ENCODE measurements around the gene KPNA3.

DNA sequence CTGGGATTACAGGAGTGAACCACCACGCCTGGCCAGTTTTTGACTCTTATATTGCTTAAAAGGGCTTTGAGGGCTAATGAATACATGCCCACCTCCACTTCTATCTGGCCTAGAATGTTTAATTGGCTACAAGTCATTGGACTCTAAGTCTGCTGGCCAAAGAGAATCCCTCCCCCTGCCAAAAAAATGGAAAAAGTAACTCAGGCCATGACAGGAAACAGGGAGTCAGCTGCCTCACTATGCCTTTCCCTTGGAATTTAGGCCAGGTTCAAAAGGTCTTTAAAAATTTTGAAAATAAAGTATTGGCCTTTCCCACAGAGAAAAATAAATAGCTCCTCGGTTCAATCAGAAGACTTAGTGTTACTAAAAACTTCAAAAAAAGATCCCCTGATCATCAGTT, 34.9 kb upstream of the KPNA3 start:
- TF ChIP-seq, protein P1, sequence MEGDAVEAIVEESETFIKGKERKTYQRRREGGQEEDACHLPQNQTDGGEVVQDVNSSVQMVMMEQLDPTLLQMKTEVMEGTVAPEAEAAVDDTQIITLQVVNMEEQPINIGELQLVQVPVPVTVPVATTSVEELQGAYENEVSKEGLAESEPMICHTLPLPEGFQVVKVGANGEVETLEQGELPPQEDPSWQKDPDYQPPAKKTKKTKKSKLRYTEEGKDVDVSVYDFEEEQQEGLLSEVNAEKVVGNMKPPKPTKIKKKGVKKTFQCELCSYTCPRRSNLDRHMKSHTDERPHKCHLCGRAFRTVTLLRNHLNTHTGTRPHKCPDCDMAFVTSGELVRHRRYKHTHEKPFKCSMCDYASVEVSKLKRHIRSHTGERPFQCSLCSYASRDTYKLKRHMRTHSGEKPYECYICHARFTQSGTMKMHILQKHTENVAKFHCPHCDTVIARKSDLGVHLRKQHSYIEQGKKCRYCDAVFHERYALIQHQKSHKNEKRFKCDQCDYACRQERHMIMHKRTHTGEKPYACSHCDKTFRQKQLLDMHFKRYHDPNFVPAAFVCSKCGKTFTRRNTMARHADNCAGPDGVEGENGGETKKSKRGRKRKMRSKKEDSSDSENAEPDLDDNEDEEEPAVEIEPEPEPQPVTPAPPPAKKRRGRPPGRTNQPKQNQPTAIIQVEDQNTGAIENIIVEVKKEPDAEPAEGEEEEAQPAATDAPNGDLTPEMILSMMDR (IDR thresholded peaks at IDR 0.05; ENCODE audit: low read length): no peak
- TF ChIP-seq EZH2phosphoT487 (IDR thresholded peaks at IDR 0.05; ENCODE audit: low read length) (no peak), EZH2 (optimal IDR thresholded peaks at IDR 0.05; ENCODE audit: low read depth, low read length) (no peak)
